OCI-LY7 (cell line): ENCODE results near the gene FKBP14. TPM values are rescaled to one million over a fixed set of nuclear protein-coding genes. Genes with fewer than 3 reads are reported as not detected.
A peak's percentile ranks its signal among the peaks of the same experiment; 100 is the strongest.

Experiments used
- BruUV-seq: library from RNA; stranded (reverse); fragments of 400-500 nt; replicated peaks from 2 replicates; lab custom pipeline; 2021; lab: Mats Ljungman, UMichigan
- CTCF ChIA-PET: fragments of 300-600 bp; sonication (Branson Sonifier 250); formaldehyde crosslinking; loops from one replicate; lab custom pipeline; 2022; ENCODE audit warnings: antibody characterized with exemption; ENCODE audit not compliant: unreplicated experiment; lab: Charles Lee
- POLR2A ChIA-PET: fragments of 300-600 bp; sonication (Branson Sonifier 250); formaldehyde crosslinking; loops from one replicate; lab custom pipeline; 2022; ENCODE audit warnings: antibody characterized with exemption; lab: Charles Lee
- DNase-seq: peaks from one replicate; pipeline ENCODE4 v3.0.0-alpha.2; 2015; ENCODE audit warnings: low spot score
- H2AFZ ChIP-seq: fragments of 200-600 bp; sonication (generic), shearing (Covaris generic); 2 replicates; pipeline ENCODE4 v1.6.1; 2014; ENCODE audit warnings: mild to moderate bottlenecking, antibody characterized with exemption, low read length, moderate library complexity
- H3K27ac ChIP-seq: fragments of 200-600 bp; sonication (generic); 2 replicates; pipeline ENCODE4 v1.5.1; 2014; ENCODE audit warnings: mixed run types, low read depth, mild to moderate bottlenecking, moderate library complexity, low read length, inconsistent platforms; ENCODE audit not compliant: poor library complexity, severe bottlenecking
- H3K36me3 ChIP-seq: fragments of 200-600 bp; sonication (generic); 2 replicates; pipeline ENCODE4 v1.6.1; 2014; ENCODE audit warnings: mild to moderate bottlenecking, antibody characterized with exemption, low read length, moderate library complexity, mixed read lengths; ENCODE audit not compliant: insufficient read depth
- H3K4me1 ChIP-seq: fragments of 200-600 bp; sonication (generic); 2 replicates; pipeline ENCODE4 v1.5.1; 2014; ENCODE audit warnings: mild to moderate bottlenecking, low read length; ENCODE audit not compliant: insufficient read depth, poor library complexity, severe bottlenecking
- H3K4me2 ChIP-seq: fragments of 200-600 bp; sonication (generic); 2 replicates; pipeline ENCODE4 v1.6.1; 2014; ENCODE audit warnings: mild to moderate bottlenecking, low read length
- H3K4me3 ChIP-seq: fragments of 200-600 bp; sonication (generic); 2 replicates; pipeline ENCODE4 v1.5.1; 2014; ENCODE audit warnings: mild to moderate bottlenecking, low read depth, low read length; ENCODE audit not compliant: poor library complexity, severe bottlenecking
- H3K79me2 ChIP-seq: fragments of 200-600 bp; sonication (generic); 2 replicates; pipeline ENCODE4 v1.6.1; 2016; ENCODE audit warnings: low read depth, mild to moderate bottlenecking, low read length, moderate library complexity, mixed read lengths; ENCODE audit not compliant: insufficient read depth
- H3K9me2 ChIP-seq: fragments of 200-600 bp; sonication (generic); 2 replicates; pipeline ENCODE4 v1.6.1; 2016; ENCODE audit warnings: mild to moderate bottlenecking, low read length, mixed read lengths; ENCODE audit not compliant: insufficient read depth
- H3K9me3 ChIP-seq: fragments of 200-600 bp; sonication (generic); 2 replicates; pipeline ENCODE4 v1.6.1; 2014; ENCODE audit warnings: mild to moderate bottlenecking, mixed run types, low read length, mixed read lengths
- H4K20me1 ChIP-seq: fragments of 200-600 bp; sonication (generic); 2 replicates; pipeline ENCODE4 v1.6.1; 2014; ENCODE audit warnings: mild to moderate bottlenecking, antibody characterized with exemption, low read length, moderate library complexity, mixed read lengths; ENCODE audit not compliant: insufficient read depth
- CTCF ChIP-seq: fragments of 200-600 bp; sonication (generic); conservative IDR thresholded peaks from 2 replicates; pipeline ENCODE4 v1.5.1; 2014; ENCODE audit warnings: mild to moderate bottlenecking, antibody characterized with exemption, low read length, moderate library complexity, mixed read lengths
- EZH2phosphoT487 ChIP-seq: fragments of 200-600 bp; sonication (generic); IDR thresholded peaks from 2 replicates; pipeline ENCODE4 v1.6.1; 2018; ENCODE audit warnings: low read depth, borderline replicate concordance, mild to moderate bottlenecking, mixed run types, antibody characterized with exemption, low read length, moderate library complexity, mixed read lengths
- intact Hi-C: fragments of 100-400 bp; cut with micrococcal nuclease; formaldehyde crosslinking; loops from one replicate; pipeline ENCODE4 v1.10.0; 2022; ENCODE audit not compliant: unreplicated experiment
- total RNA-seq, 2 experiments: library from RNA; depleted of rRNA in 1 of 2; stranded (reverse); fragments of >200 nt in 1 of 2; shearing (Covaris generic) in 1 of 2; gene quantifications; 2 replicates each; pipeline ENCODE4 v1.2.3, GENCODE V29; 2014 to 2022

FKBP14 gene
- total RNA-seq, 2 experiments from 2014 or later = 5.3 to 15.9 TPM

GRCh38 chr7:30020535-30020934 is 6.0 kb downstream of the FKBP14 start:
- no peak for DNase-seq
- H2AFZ ChIP-seq = no peak overlapping the region
- no peak for TF ChIP-seq EZH2phosphoT487
- TF ChIP-seq CTCF = no peak
- H3K27ac ChIP-seq = no peak overlapping the region
- peaks cover 50% of the 10 kb centered on the region for H3K36me3 ChIP-seq
- peak overlapping the region; percentile 66 for H3K4me2 ChIP-seq
- CTCF ChIA-PET = no interaction called here
- peaks cover 47% of the 10 kb centered on the region for H3K4me1 ChIP-seq
- H3K9me3 ChIP-seq = no peaks in the 10 kb centered on the region
- POLR2A ChIA-PET = no interaction called here
- H3K4me3 ChIP-seq = peak overlapping the region; percentile 17
- peaks cover 21% of the 10 kb centered on the region; the same call in 1 of the 2 replicates for H3K79me2 ChIP-seq
- H3K9me2 ChIP-seq = no peaks in the 10 kb centered on the region
- intact Hi-C loops = no loop called here
- H4K20me1 ChIP-seq = no peaks in the 10 kb centered on the region
- BruUV-seq = no TSS peak

GRCh38 chr7:30019960-30020359 is 6.5 kb downstream of the FKBP14 start:
- peaks cover 44% of the 10 kb centered on the region for H3K4me1 ChIP-seq
- CTCF ChIA-PET = no interaction called here

More at GRCh38 chr7:30019960-30020359, 6.5 kb downstream of the FKBP14 start:
- no peak overlapping the region for H3K27ac ChIP-seq
- H3K4me2 ChIP-seq = peak overlapping the region; percentile 66
- H3K79me2 ChIP-seq = peaks cover 15% of the 10 kb centered on the region; the same call in 1 of the 2 replicates
- no peak overlapping the region for H2AFZ ChIP-seq
- TF ChIP-seq CTCF (no peak), EZH2phosphoT487 (no peak)
- intact Hi-C loops = no loop called here
- POLR2A ChIA-PET = no interaction called here
- peaks cover 50% of the 10 kb centered on the region for H3K36me3 ChIP-seq
- no TSS peak for BruUV-seq
- H4K20me1 ChIP-seq = no peaks in the 10 kb centered on the region
- no peak for DNase-seq
- no peaks in the 10 kb centered on the region for H3K9me2 ChIP-seq
- no peak overlapping the region for H3K4me3 ChIP-seq
- H3K9me3 ChIP-seq = no peaks in the 10 kb centered on the region
